Tibial nerve (tissue), 4 donors: ENCODE measurements around the gene CFAP73.

Source experiments
- CTCF ChIP-seq, 5 experiments: fragments of 200-600 bp in 3 of 5; fragments of 450-650 bp in 2 of 5; sonication (generic) in 3 of 5; IDR thresholded peaks; one replicate each; pipeline ENCODE4 v1.5.1; 2016 to 2019; ENCODE audit warnings: antibody characterized with exemption in 5 of 5, mild to moderate bottlenecking in 3 of 5, moderate library complexity in 2 of 5
- EP300 ChIP-seq, 2 donors: sonication (generic); formaldehyde crosslinking; IDR thresholded peaks; one replicate each; pipeline ENCODE4 v1.6.1; 2017; ENCODE audit warnings: antibody characterized with exemption in 2 of 2, mild to moderate bottlenecking in 1 of 2
- POLR2A ChIP-seq, 2 donors: fragments of 450-650 bp; IDR thresholded peaks; one replicate each; pipeline ENCODE4 v1.6.1; 2017; ENCODE audit warnings: antibody characterized with exemption in 2 of 2, mild to moderate bottlenecking in 2 of 2, moderate library complexity in 2 of 2

- TF ChIP-seq CTCF (IDR thresholded peaks at IDR 0.05) (no peak), POLR2A (IDR thresholded peaks at IDR 0.05) (no peak), EP300 (IDR thresholded peaks at IDR 0.05) (no peak)
These were observed 36.1 kb upstream of the CFAP73 start for GRCh38 chr12:113113397-113113796.
